GM12878 (cell line): Measurements from ENCODE around the gene SMOC2. TPM values are rescaled to one million over a fixed set of nuclear protein-coding genes. Genes with fewer than 3 reads are reported as not detected.

Source experiments
- ATAC-seq: fragments of 200-7000 bp; cut with Tn5 transposase; 3 replicates; pipeline ENCODE4 v1.9.1; 2020; ENCODE audit warnings: mild to moderate bottlenecking, moderate library complexity
- BruUV-seq: library from RNA; stranded (reverse); fragments of 400-500 nt; replicated peaks from 2 replicates; lab custom pipeline; 2021; lab: Mats Ljungman, UMichigan
- CTCF ChIA-PET: fragments of 300-600 bp; sonication (Branson Sonifier 250); formaldehyde crosslinking; extraction: SDS; loops from one replicate; lab custom pipeline; 2021; ENCODE audit warnings: inconsistent platforms; lab: Yijun Ruan, JAX
- POLR2A ChIA-PET: fragments of 350-600 bp; formaldehyde crosslinking; extraction: SDS; loops from one replicate; lab custom pipeline; 2021; ENCODE audit warnings: inconsistent platforms; lab: Charles Lee
- RAD21 ChIA-PET: fragments of 300-600 bp; sonication (Branson Sonifier 250); formaldehyde crosslinking; loops from one replicate; lab custom pipeline; 2023; ENCODE audit warnings: antibody characterized with exemption; ENCODE audit not compliant: unreplicated experiment; lab: Charles Lee
- SMC1A ChIA-PET: fragments of 300-600 bp; sonication (Branson Sonifier 250); formaldehyde crosslinking; loops from one replicate; lab custom pipeline; 2023; ENCODE audit not compliant: unreplicated experiment, uncharacterized antibody; lab: Charles Lee
- DNase-seq: peaks from one replicate; pipeline ENCODE4 v3.0.0-alpha.2; 2011; ENCODE audit warnings: low read depth, low spot score
- FAIRE-seq: peaks from 3 replicates; lab custom pipeline; 2011; peaks lifted over from hg19 to GRCh38; lab: Jason Lieb, UNC
- H2AFZ ChIP-seq: 2 replicates; pipeline ENCODE4 v1.6.0; 2011; ENCODE audit warnings: low read depth, low read length, control low read depth; ENCODE audit not compliant: control insufficient read depth
- H3K27ac ChIP-seq: 2 replicates; pipeline ENCODE4 v1.5.1; 2011; ENCODE audit warnings: control low read depth; ENCODE audit not compliant: control insufficient read depth, insufficient read depth
- H3K27me3 ChIP-seq, 2 experiments: replicated peaks in 1 of 2; 2 replicates each; pipeline versions ENCODE4 v1.6.0 to v1.6.1; 2011; ENCODE audit warnings: low read length in 1 of 2; ENCODE audit not compliant: control insufficient read depth in 2 of 2, insufficient read depth in 2 of 2
- H3K36me3 ChIP-seq, 2 experiments: 2 replicates each; pipeline ENCODE4 v1.5.1; 2011; ENCODE audit warnings: low read length in 1 of 2; ENCODE audit not compliant: control insufficient read depth in 2 of 2, insufficient read depth in 2 of 2
- H3K4me1 ChIP-seq: 2 replicates; pipeline ENCODE4 v1.6.1; 2011; ENCODE audit warnings: mild to moderate bottlenecking, low read length, moderate library complexity, mixed read lengths; ENCODE audit not compliant: control insufficient read depth, insufficient read depth
- H3K4me2 ChIP-seq: 2 replicates; pipeline ENCODE4 v1.6.0; 2011; ENCODE audit warnings: control low read depth; ENCODE audit not compliant: control insufficient read depth, insufficient read depth
- H3K4me3 ChIP-seq: fragments of 200-600 bp; sonication (generic); 2 replicates; pipeline ENCODE4 v1.5.1; 2016
- H3K79me2 ChIP-seq: 2 replicates; pipeline ENCODE4 v1.6.0; 2011; ENCODE audit warnings: low read length; ENCODE audit not compliant: control insufficient read depth, insufficient read depth
- H3K9ac ChIP-seq: 2 replicates; pipeline ENCODE4 v1.8.0; 2011; ENCODE audit warnings: low read length, control low read depth, mixed read lengths; ENCODE audit not compliant: control insufficient read depth, insufficient read depth
- H3K9me3 ChIP-seq: replicated peaks from 3 replicates; pipeline ENCODE4 v1.5.1; 2011; ENCODE audit warnings: mild to moderate bottlenecking, low read length; ENCODE audit not compliant: control insufficient read depth, insufficient read depth
- H4K20me1 ChIP-seq: 2 replicates; pipeline ENCODE4 v1.6.0; 2011; ENCODE audit not compliant: control insufficient read depth, insufficient read depth
- BACH1 ChIP-seq: fragments of 450-650 bp; IDR thresholded peaks from 2 replicates; pipeline ENCODE4 v1.6.1; 2017; ENCODE audit warnings: mild to moderate bottlenecking, borderline replicate concordance
- BCL11A ChIP-seq: IDR thresholded peaks from 2 replicates; pipeline ENCODE4 v1.6.1; 2011; ENCODE audit warnings: low read depth, low read length
- CEBPB ChIP-seq, 2 experiments: fragments of 150-350 bp in 1 of 2; IDR thresholded peaks; 2 replicates each; pipeline ENCODE4 v1.6.1; 2012 to 2014; ENCODE audit warnings: low read depth in 2 of 2, low read length in 2 of 2, borderline replicate concordance in 1 of 2, inconsistent platforms in 1 of 2
- CHD1 ChIP-seq: IDR thresholded peaks from 2 replicates; pipeline ENCODE4 v1.6.1; 2012; ENCODE audit warnings: low read depth, low read length, improper control_type of control experiment
- DPF2 ChIP-seq: fragments of 450-650 bp; IDR thresholded peaks from 2 replicates; pipeline ENCODE4 v1.6.1; 2017; ENCODE audit warnings: mild to moderate bottlenecking
- JUNB ChIP-seq: IDR thresholded peaks from 2 replicates; pipeline ENCODE4 v1.6.1; 2016; ENCODE audit warnings: antibody characterized with exemption, mild to moderate bottlenecking
- MEF2A ChIP-seq: IDR thresholded peaks from 2 replicates; pipeline ENCODE4 v1.6.1; 2011; ENCODE audit warnings: low read depth, mild to moderate bottlenecking, low read length, moderate library complexity; ENCODE audit not compliant: insufficient read depth
- RAD21 ChIP-seq: IDR thresholded peaks from 2 replicates; pipeline ENCODE4 v1.6.1; 2011; ENCODE audit warnings: mild to moderate bottlenecking, low read depth, low read length, moderate library complexity; ENCODE audit not compliant: insufficient read depth
- RB1 ChIP-seq: fragments of 450-650 bp; formaldehyde crosslinking; IDR thresholded peaks from 2 replicates; pipeline ENCODE4 v1.6.1; 2017; ENCODE audit warnings: mild to moderate bottlenecking, borderline replicate concordance
- SIN3A ChIP-seq: IDR thresholded peaks from 2 replicates; pipeline ENCODE4 v1.6.1; 2012; ENCODE audit warnings: low read depth, low read length, improper control_type of control experiment
- SIX5 ChIP-seq: IDR thresholded peaks from 2 replicates; pipeline ENCODE4 v1.6.1; 2011; ENCODE audit warnings: mild to moderate bottlenecking, low read depth, low read length, moderate library complexity; ENCODE audit not compliant: severe bottlenecking
- SMAD5 ChIP-seq: IDR thresholded peaks from 2 replicates; pipeline ENCODE4 v1.6.1; 2016; ENCODE audit warnings: antibody characterized with exemption, low read depth
- YBX1 ChIP-seq: fragments of 450-650 bp; IDR thresholded peaks from 2 replicates; pipeline ENCODE4 v1.6.1; 2016; ENCODE audit warnings: antibody characterized with exemption
- ZNF217 ChIP-seq: fragments of 450-650 bp; IDR thresholded peaks from 2 replicates; pipeline ENCODE4 v1.6.1; 2017; ENCODE audit warnings: antibody characterized with exemption, mild to moderate bottlenecking
- ZNF24 ChIP-seq: fragments of 450-650 bp; IDR thresholded peaks from 2 replicates; pipeline ENCODE4 v1.6.1; 2017; ENCODE audit warnings: antibody characterized with exemption, mild to moderate bottlenecking
- ZNF274 ChIP-seq: IDR thresholded peaks from one replicate; pipeline ENCODE4 v1.8.0; 2011; ENCODE audit not compliant: insufficient read length, insufficient read depth
- WGBS: methylation state at CpG from one replicate; pipeline ENCODE4 v1.1.6; 2016; ENCODE audit warnings: low lambda C conversion rate; ENCODE audit not compliant: insufficient replicate concordance, insufficient coverage; ENCODE audit errors: missing lambda C conversion rate; 5-methylcytosine and 5-hydroxymethylcytosine counted together
- in situ Hi-C: fragments of 300-500 bp; cut with MboI; formaldehyde crosslinking; loops from 9 replicates; pipeline ENCODE4 v1.14.3; 2018; ENCODE audit warnings: mixed read lengths
- intact Hi-C: fragments of 100-400 bp; cut with micrococcal nuclease; formaldehyde crosslinking; loops from one replicate; pipeline ENCODE4 v1.14.2; 2022; ENCODE audit not compliant: unreplicated experiment
- polyA plus RNA-seq, 11 experiments: library from polyadenylated mRNA; depleted of rRNA in 4 of 11; unstranded in 6 of 11; stranded (reverse) in 5 of 11; fragments of >200 nt; fragmentation: Nextera tagmentation in 4 of 11; fragmentation: Illumina TruSeq in 1 of 11; extraction: Ambion mirVana in 4 of 11; extraction: Trizol in 1 of 11; gene quantifications; 1 replicate in 1 of 11; 2 replicates in 10 of 11; pipeline versions ENCODE4 v1.2.1 to v1.2.3, GENCODE V29; 2011 to 2016; ENCODE audit warnings: inconsistent platforms in 2 of 11, missing spikeins in 2 of 11, low read depth in 1 of 11
- total RNA-seq, 4 experiments: library from RNA; depleted of rRNA in 3 of 4; stranded (reverse); fragments of >200 nt in 3 of 4; fragmentation: Illumina TruSeq in 1 of 4; extraction: Trizol in 1 of 4; gene quantifications; 2 replicates each; pipeline versions ENCODE4 v1.2.1 to v1.2.3, GENCODE V29; 2013 to 2021

Gene SMOC2
- total and polyA plus RNA-seq, 10 of the 15 experiments (the other 5 are each of a cell fraction or from before 2014, with no cell fraction given) = 0.10 to 0.12 TPM; not detected in 8

GRCh38 chr6:168433898-168434297 is 7.1 kb upstream of the SMOC2 start:
- in situ Hi-C loops = no loop called here

GRCh38 chr6:168434505-168434904 is 6.5 kb upstream of the SMOC2 start:
- Histone ChIP-seq H3K4me1 (no peaks in the 10 kb centered on the region), H3K4me3 (no peak overlapping the region), H3K9me3 (no peaks in the 10 kb centered on the region), H3K27me3 (no peaks in the 10 kb centered on the region), H3K4me2 (no peak overlapping the region), H3K9ac (no peak overlapping the region), H3K27ac (no peak overlapping the region), H4K20me1 (no peaks in the 10 kb centered on the region), H3K79me2 (no peaks in the 10 kb centered on the region), H2AFZ (no peak overlapping the region), H3K36me3 (no peaks in the 10 kb centered on the region)
- BruUV-seq = no TSS peak
- intact Hi-C loops = no loop called here
- ChIA-PET SMC1A (no interaction called here), POLR2A (no interaction called here), RAD21 (no interaction called here), CTCF (no interaction called here)
- DNase-seq = no peak
- ATAC-seq = no peak
- no peak for FAIRE-seq
- in situ Hi-C loops = no loop called here
- 18% methylated on average over 6 of the region's 6 CpGs for WGBS
- TF ChIP-seq SIX5 (no peak), RB1 (no peak), CEBPB (IDR thresholded peaks at IDR 0.05; ENCODE audit: borderline replicate concordance in 1 of 2, low read depth in 2 of 2, low read length in 2 of 2) (no peak)

More at GRCh38 chr6:168433898-168434297, 7.1 kb upstream of the SMOC2 start:
- no peaks in the 10 kb centered on the region for H3K4me1 ChIP-seq
- no peak for ATAC-seq
- no peaks in the 10 kb centered on the region for H4K20me1 ChIP-seq
- H3K4me2 ChIP-seq = no peak overlapping the region
- no peak for DNase-seq
- no peaks in the 10 kb centered on the region for H3K79me2 ChIP-seq
- H3K27ac ChIP-seq = no peak overlapping the region
- ChIA-PET RAD21 (no interaction called here), CTCF (no interaction called here), SMC1A (no interaction called here), POLR2A (no interaction called here)
- H3K9ac ChIP-seq = no peak overlapping the region
- no peaks in the 10 kb centered on the region for H3K9me3 ChIP-seq
- no peak for FAIRE-seq
- no peak overlapping the region for H3K4me3 ChIP-seq
- no peak overlapping the region for H2AFZ ChIP-seq
- 23% methylated on average over 8 of the region's 8 CpGs for WGBS
- BruUV-seq = no TSS peak
- H3K36me3 ChIP-seq = no peaks in the 10 kb centered on the region
- H3K27me3 ChIP-seq = no peaks in the 10 kb centered on the region
- TF ChIP-seq RAD21 (no peak), DPF2 (no peak), BCL11A (no peak), ZNF24 (no peak), SMAD5 (no peak), ZNF274 (no peak), MEF2A (no peak), CHD1 (no peak), BACH1 (no peak), SIN3A (no peak), JUNB (no peak), ZNF217 (no peak), YBX1 (no peak), SIX5 (no peak)
- intact Hi-C loops = no loop called here
